ENCODE measurements around the gene BMP2.

BMP2 gene

DNA sequence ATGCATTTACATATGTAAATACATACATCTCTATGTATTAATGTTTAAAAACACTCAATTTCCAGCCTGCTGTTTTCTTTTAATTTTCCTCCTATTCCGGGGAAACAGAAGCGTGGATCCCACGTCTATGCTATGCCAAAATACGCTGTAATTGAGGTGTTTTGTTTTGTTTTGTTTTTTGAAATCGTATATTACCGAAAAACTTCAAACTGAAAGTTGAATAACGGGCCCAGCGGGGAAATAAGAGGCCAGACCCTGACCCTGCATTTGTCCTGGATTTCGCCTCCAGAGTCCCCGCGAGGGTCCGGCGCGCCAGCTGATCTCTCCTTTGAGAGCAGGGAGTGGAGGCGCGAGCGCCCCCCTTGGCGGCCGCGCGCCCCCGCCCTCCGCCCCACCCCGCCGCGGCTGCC lies 355 bp upstream of the BMP2 start:
- Histone ChIP-seq H3K27me3 (ENCODE audit: control insufficient read depth, insufficient read depth, low read length, poor library complexity, severe bottlenecking) (peaks cover 33% of the 10 kb centered on the region), H3K36me3 (ENCODE audit: control insufficient read depth, insufficient read depth, low read length) (no peaks in the 10 kb centered on the region), H3K9me3 (ENCODE audit: control insufficient read depth, low read length) (no peaks in the 10 kb centered on the region), H3K27ac (ENCODE audit: insufficient read depth, low read depth, low read length, poor library complexity, severe bottlenecking) (no peak overlapping the region), H3K4me3 (ENCODE audit: insufficient read depth, low read depth, low read length) (peak overlapping the region; percentile 40), H3K4me1 (ENCODE audit: control insufficient read depth, insufficient read depth, low read length) (no peaks in the 10 kb centered on the region)
- WGBS, 2 experiments: 3 to 4% methylated on average over 26 of the region's 26 CpGs

DNA sequence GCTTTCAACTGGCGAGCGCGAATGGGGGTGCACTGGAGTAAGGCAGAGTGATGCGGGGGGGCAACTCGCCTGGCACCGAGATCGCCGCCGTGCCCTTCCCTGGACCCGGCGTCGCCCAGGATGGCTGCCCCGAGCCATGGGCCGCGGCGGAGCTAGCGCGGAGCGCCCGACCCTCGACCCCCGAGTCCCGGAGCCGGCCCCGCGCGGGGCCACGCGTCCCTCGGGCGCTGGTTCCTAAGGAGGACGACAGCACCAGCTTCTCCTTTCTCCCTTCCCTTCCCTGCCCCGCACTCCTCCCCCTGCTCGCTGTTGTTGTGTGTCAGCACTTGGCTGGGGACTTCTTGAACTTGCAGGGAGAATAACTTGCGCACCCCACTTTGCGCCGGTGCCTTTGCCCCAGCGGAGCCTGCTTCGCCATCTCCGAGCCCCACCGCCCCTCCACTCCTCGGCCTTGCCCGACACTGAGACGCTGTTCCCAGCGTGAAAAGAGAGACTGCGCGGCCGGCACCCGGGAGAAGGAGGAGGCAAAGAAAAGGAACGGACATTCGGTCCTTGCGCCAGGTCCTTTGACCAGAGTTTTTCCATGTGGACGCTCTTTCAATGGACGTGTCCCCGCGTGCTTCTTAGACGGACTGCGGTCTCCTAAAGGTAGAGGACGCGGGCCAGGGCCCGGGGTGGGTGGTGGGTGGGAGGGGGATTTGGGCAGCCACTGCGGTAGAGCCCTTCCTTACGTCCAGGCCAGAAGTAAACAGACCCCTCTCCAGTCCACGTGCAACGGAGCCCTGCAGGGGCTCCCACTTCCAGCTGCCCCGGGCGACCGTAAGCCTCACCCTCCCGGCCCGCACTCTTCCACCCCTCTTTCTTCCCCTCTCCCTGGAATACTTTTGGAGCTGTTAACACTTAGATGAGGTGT lies 998 bp downstream of the BMP2 start:
- Histone ChIP-seq H3K4me3 (ENCODE audit: insufficient read depth, low read depth, low read length) (peak overlapping the region; percentile 75), H3K9me3 (ENCODE audit: control insufficient read depth, low read length) (no peaks in the 10 kb centered on the region), H3K27me3 (ENCODE audit: control insufficient read depth, insufficient read depth, low read length, poor library complexity, severe bottlenecking) (peaks cover 33% of the 10 kb centered on the region), H3K4me1 (ENCODE audit: control insufficient read depth, insufficient read depth, low read length) (no peaks in the 10 kb centered on the region), H3K27ac (ENCODE audit: insufficient read depth, low read depth, low read length, poor library complexity, severe bottlenecking) (no peak overlapping the region), H3K36me3 (ENCODE audit: control insufficient read depth, insufficient read depth, low read length) (peaks cover 5% of the 10 kb centered on the region)
- WGBS, 2 experiments: 0% methylated on average over 68 to 70 of the region's 70 CpGs

DNA sequence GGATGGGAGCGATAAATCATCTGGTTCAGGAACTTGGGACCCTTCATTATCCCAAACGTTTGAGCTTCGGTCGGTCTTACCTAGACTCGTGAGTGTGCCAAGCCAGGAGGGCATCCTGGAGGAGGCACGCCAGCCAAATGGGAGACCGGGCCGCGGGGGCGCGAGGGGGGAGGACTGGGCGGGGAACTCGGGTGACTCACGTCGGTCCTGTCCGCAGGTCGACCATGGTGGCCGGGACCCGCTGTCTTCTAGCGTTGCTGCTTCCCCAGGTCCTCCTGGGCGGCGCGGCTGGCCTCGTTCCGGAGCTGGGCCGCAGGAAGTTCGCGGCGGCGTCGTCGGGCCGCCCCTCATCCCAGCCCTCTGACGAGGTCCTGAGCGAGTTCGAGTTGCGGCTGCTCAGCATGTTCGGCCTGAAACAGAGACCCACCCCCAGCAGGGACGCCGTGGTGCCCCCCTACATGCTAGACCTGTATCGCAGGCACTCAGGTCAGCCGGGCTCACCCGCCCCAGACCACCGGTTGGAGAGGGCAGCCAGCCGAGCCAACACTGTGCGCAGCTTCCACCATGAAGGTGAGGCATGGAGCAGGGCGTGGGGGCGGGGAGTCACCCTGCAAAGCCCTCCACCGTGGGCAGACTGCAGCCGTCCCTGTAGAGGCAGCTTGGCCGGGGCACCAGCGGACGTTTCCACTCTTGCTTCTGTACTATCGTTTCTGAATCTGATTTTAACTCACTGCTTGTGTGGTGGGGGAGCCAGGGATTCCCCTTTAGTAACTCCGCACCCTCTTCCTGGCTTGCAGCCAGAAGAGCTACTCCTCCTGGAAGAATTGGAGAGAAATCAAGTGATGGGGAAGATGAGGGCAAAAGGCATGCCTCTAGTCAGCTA lies 2.7 kb downstream of the BMP2 start:
- Histone ChIP-seq H3K27me3 (ENCODE audit: control insufficient read depth, insufficient read depth, low read length, poor library complexity, severe bottlenecking) (peaks cover 33% of the 10 kb centered on the region), H3K36me3 (ENCODE audit: control insufficient read depth, insufficient read depth, low read length) (peaks cover 5% of the 10 kb centered on the region), H3K9me3 (ENCODE audit: control insufficient read depth, low read length) (no peaks in the 10 kb centered on the region), H3K4me3 (ENCODE audit: insufficient read depth, low read depth, low read length) (peak overlapping the region; percentile 75), H3K4me1 (ENCODE audit: control insufficient read depth, insufficient read depth, low read length) (no peaks in the 10 kb centered on the region), H3K27ac (ENCODE audit: insufficient read depth, low read depth, low read length, poor library complexity, severe bottlenecking) (no peak overlapping the region)
- WGBS, 2 experiments: 1% methylated on average over 55 of the region's 55 CpGs

DNA sequence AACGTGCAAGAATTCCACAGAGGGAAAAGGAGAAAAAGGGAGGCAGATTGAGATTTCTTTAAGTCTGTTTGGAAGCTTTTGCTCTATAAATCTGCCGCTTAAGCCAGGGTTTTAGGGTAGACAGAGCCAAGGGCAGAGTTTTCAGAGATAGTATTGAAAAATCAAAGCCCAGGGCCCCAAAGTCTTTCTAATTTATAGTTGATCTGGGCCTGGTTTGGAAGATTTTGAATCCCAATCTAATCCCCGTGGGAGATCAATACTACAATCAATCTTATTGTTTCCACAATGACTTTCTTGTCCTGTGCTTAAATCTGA lies 3.3 kb downstream of the BMP2 start:
- H3K4me3 ChIP-seq (ENCODE audit: insufficient read depth, low read depth, low read length): peak overlapping the region; percentile 75
- H3K27me3 ChIP-seq (ENCODE audit: control insufficient read depth, insufficient read depth, low read length, poor library complexity, severe bottlenecking): peaks cover 33% of the 10 kb centered on the region
- peaks cover 5% of the 10 kb centered on the region for H3K36me3 ChIP-seq (ENCODE audit: control insufficient read depth, insufficient read depth, low read length)
- H3K27ac ChIP-seq (ENCODE audit: insufficient read depth, low read depth, low read length, poor library complexity, severe bottlenecking): no peak overlapping the region
- 20 to 23% methylated on average over 3 of the region's 3 CpGs for WGBS, 2 experiments
- no peaks in the 10 kb centered on the region for H3K4me1 ChIP-seq (ENCODE audit: control insufficient read depth, insufficient read depth, low read length)
- H3K9me3 ChIP-seq (ENCODE audit: control insufficient read depth, low read length): no peaks in the 10 kb centered on the region

DNA sequence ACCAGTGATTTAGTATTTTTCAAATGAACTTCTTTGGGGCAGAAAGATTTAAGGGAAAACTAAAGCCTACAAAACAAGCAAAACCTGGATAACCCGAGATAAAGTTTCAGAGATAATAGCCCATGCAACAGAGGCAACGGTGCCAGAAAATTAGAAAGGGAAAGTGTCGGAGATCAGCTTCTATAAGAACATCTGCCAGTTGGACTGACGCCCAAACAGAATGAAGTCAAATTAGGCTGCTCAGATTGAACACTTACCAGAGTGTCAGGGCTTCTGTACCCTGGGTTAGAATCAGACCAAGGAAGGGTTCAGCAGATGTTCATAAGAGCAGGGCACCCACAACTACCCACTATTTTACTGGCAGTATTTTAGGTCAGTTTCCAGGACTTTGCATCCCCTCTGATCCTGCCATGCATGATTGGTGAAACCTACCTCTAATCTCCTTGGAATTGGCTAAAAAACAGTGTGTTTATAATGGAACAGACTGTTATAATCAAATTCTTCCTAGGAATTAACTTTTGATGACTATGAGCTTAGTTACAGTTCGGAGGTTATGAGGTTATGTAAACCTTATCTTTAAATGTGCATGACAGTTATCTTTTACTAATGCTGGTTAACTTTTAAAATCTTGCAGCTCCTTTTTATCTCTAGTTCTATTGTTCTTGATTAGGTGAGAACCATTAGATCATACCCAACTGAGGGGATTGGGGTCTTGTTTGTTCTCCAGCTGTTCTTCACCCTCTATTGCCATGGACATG lies 13.1 kb downstream of the BMP2 start:
- WGBS, 2 experiments: 95 to 98% methylated on average over 4 to 5 of the region's 5 CpGs
- Histone ChIP-seq H3K4me1 (ENCODE audit: control insufficient read depth, insufficient read depth, low read length) (peaks cover 16% of the 10 kb centered on the region), H3K27me3 (ENCODE audit: control insufficient read depth, insufficient read depth, low read length, poor library complexity, severe bottlenecking) (no peaks in the 10 kb centered on the region), H3K9me3 (ENCODE audit: control insufficient read depth, low read length) (no peaks in the 10 kb centered on the region), H3K27ac (ENCODE audit: insufficient read depth, low read depth, low read length, poor library complexity, severe bottlenecking) (no peak overlapping the region), H3K4me3 (ENCODE audit: insufficient read depth, low read depth, low read length) (no peak overlapping the region), H3K36me3 (ENCODE audit: control insufficient read depth, insufficient read depth, low read length) (peaks cover 8% of the 10 kb centered on the region)

DNA sequence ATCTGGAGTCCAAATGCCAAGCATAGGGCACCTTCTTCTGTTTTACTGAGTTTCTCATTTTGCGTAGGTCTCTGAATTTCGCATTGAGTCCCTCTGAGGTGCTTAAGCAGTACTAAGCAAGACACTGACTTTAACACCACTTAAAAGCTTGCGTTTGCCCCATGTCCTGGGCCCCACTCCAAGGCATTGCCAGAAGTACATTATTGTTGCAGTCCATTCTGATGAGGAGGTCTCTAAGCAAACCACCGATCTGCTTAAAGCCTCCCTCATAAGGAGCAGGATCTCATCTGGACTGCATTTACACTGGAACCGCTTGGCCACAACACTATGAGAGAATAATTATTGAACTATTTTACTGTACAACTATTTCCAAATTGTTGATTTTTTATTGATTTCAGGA lies 16.3 kb downstream of the BMP2 start:
- WGBS, 2 experiments: 88 to 93% methylated on average over 4 to 5 of the region's 5 CpGs
- Histone ChIP-seq H3K36me3 (ENCODE audit: control insufficient read depth, insufficient read depth, low read length) (peaks cover under 1% of the 10 kb centered on the region), H3K4me3 (ENCODE audit: insufficient read depth, low read depth, low read length) (no peak overlapping the region), H3K27ac (ENCODE audit: insufficient read depth, low read depth, low read length, poor library complexity, severe bottlenecking) (no peak overlapping the region), H3K4me1 (ENCODE audit: control insufficient read depth, insufficient read depth, low read length) (peaks cover 16% of the 10 kb centered on the region), H3K9me3 (ENCODE audit: control insufficient read depth, low read length) (no peaks in the 10 kb centered on the region), H3K27me3 (ENCODE audit: control insufficient read depth, insufficient read depth, low read length, poor library complexity, severe bottlenecking) (no peaks in the 10 kb centered on the region)

DNA sequence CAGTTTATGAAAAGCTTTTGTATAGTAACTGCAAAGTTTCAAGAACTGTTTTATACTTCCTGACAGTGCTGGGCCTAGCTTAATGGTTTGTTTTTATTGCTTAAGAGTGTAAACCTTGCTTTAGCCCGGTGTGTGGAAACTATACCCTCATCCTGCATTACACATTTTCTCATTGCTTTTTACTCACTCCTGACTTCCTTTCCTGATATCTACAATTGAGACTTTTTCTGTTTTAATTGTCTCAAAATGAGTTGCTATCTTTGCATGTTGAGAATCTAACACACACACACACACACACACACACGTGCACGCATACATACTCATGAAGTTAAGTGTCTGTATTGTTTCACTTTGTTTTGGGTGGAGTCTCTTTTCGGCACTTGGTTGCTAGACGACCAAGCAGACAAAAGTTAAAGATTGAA lies 16.7 kb downstream of the BMP2 start:
- H3K27ac ChIP-seq (ENCODE audit: insufficient read depth, low read depth, low read length, poor library complexity, severe bottlenecking): no peak overlapping the region
- no peaks in the 10 kb centered on the region for H3K27me3 ChIP-seq (ENCODE audit: control insufficient read depth, insufficient read depth, low read length, poor library complexity, severe bottlenecking)
- H3K4me1 ChIP-seq (ENCODE audit: control insufficient read depth, insufficient read depth, low read length): peaks cover 16% of the 10 kb centered on the region
- WGBS, 2 experiments: 90 to 93% methylated on average over 5 of the region's 5 CpGs
- no peaks in the 10 kb centered on the region for H3K9me3 ChIP-seq (ENCODE audit: control insufficient read depth, low read length)
- no peaks in the 10 kb centered on the region for H3K36me3 ChIP-seq (ENCODE audit: control insufficient read depth, insufficient read depth, low read length)
- no peak overlapping the region for H3K4me3 ChIP-seq (ENCODE audit: insufficient read depth, low read depth, low read length)

DNA sequence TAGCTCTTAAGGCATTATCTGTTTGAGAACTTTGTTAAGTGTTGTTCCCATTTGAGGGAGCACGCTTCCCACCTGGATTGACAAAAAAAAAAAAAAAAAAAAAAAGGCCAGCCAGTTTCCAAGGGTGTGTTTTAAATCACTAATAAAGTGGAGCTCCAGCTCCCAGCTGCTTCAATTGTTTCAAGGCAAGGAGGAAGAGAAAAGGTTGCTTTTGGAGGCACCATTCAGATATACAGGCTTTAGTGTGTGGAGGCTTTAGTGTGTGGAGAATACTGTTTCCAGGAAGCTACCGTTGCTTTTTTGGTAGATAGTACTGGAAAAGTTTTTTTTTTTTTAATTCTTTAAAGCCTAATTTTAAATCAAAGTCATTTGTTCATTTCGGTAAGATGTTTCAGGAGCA lies 17.3 kb downstream of the BMP2 start:
- H3K9me3 ChIP-seq (ENCODE audit: control insufficient read depth, low read length): no peaks in the 10 kb centered on the region
- no peaks in the 10 kb centered on the region for H3K27me3 ChIP-seq (ENCODE audit: control insufficient read depth, insufficient read depth, low read length, poor library complexity, severe bottlenecking)
- no peak overlapping the region for H3K4me3 ChIP-seq (ENCODE audit: insufficient read depth, low read depth, low read length)
- H3K27ac ChIP-seq (ENCODE audit: insufficient read depth, low read depth, low read length, poor library complexity, severe bottlenecking): no peak overlapping the region
- H3K4me1 ChIP-seq (ENCODE audit: control insufficient read depth, insufficient read depth, low read length): peaks cover 16% of the 10 kb centered on the region
- no peaks in the 10 kb centered on the region for H3K36me3 ChIP-seq (ENCODE audit: control insufficient read depth, insufficient read depth, low read length)
- 81 to 88% methylated on average over 1 to 3 of the region's 3 CpGs for WGBS, 2 experiments

DNA sequence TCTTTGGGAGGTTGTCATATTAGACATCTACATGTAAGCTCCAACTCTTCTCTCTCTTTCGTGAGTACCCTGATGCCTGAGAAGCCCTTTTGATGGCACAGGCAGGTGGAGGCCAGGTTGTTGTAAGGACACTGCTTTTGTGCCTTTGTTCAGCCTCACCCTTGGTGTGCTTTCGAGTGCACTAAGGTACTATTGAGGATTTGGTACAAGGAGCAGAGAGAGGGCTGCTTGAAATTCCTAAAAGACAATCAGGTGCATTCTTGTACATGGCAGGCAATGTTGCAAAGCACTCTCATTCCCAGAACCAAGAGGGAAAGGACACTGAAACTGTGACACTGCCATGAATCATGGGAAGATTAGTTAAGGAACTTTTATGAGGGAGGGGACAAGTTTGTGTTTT lies 19.1 kb downstream of the BMP2 start:
- no peak overlapping the region for H3K4me3 ChIP-seq (ENCODE audit: insufficient read depth, low read depth, low read length)
- 80 to 87% methylated on average over 2 of the region's 2 CpGs for WGBS, 2 experiments
- H3K27me3 ChIP-seq (ENCODE audit: control insufficient read depth, insufficient read depth, low read length, poor library complexity, severe bottlenecking): no peaks in the 10 kb centered on the region
- no peaks in the 10 kb centered on the region for H3K9me3 ChIP-seq (ENCODE audit: control insufficient read depth, low read length)
- H3K4me1 ChIP-seq (ENCODE audit: control insufficient read depth, insufficient read depth, low read length): peaks cover 16% of the 10 kb centered on the region
- H3K27ac ChIP-seq (ENCODE audit: insufficient read depth, low read depth, low read length, poor library complexity, severe bottlenecking): no peak overlapping the region
- H3K36me3 ChIP-seq (ENCODE audit: control insufficient read depth, insufficient read depth, low read length): no peaks in the 10 kb centered on the region

DNA sequence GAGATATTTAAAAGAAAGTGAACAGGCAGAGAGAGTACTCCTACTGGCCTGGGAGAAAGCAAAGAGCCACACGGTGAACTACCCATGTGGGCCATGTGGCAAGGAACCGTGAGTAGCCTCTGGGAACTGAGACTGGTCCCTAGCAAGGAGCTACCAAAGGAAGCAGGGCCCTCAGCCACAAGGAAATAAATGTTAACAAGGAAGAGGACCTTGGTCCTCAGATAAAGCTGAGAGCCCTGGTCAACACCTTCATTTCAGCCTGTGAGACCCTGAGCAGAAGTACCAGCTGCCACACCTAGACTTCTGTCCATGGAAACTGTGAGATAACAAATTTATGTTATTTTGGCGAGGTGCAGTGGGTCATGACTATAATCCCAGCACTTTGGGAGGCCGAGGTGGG lies 25.3 kb downstream of the BMP2 start:
- Histone ChIP-seq H3K9me3 (ENCODE audit: control insufficient read depth, low read length) (no peaks in the 10 kb centered on the region), H3K4me1 (ENCODE audit: control insufficient read depth, insufficient read depth, low read length) (no peaks in the 10 kb centered on the region), H3K4me3 (ENCODE audit: insufficient read depth, low read depth, low read length) (no peak overlapping the region), H3K36me3 (ENCODE audit: control insufficient read depth, insufficient read depth, low read length) (no peaks in the 10 kb centered on the region), H3K27me3 (ENCODE audit: control insufficient read depth, insufficient read depth, low read length, poor library complexity, severe bottlenecking) (no peaks in the 10 kb centered on the region), H3K27ac (ENCODE audit: insufficient read depth, low read depth, low read length, poor library complexity, severe bottlenecking) (no peak overlapping the region)
- whole genome bisulfite sequencing, 2 experiments: 94 to 95% methylated on average over 4 of the region's 4 CpGs

Data from ectodermal cell (in vitro differentiated cells).